GM21717 (cell line): ENCODE data around the gene BCL3.

Source experiments
- ATAC-seq: cut with Tn5 transposase; IDR thresholded peaks from one replicate; pipeline ENCODE4 v1.9.1; 2021; ENCODE audit warnings: mild to moderate bottlenecking, moderate library complexity; ENCODE audit not compliant: unreplicated experiment

The BCL3 gene

DNA sequence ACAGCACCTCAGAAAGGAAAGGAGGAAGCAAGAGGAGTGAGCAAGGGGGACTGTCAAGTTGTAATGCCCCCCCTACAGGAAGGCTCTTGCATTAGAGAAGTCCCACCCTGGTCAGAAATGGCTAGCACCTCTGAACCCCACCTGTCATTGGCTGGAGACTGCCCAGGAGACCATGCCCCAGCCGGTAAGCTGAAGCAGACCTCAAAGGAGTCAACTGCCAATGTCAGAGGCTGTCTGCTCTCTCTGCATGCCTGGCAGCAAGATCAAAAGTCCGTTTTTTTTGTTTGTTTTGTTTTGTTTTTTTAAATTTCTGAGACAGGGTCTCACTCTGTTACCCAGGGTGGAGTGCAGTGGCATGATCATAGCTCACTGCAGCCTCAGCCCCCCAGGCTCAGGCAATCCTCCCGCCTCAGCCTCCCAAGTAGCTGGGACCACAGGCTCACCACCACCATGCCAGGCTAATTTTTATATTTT, 8.1 kb upstream of the BCL3 start:
- ATAC-seq, result no peak

DNA sequence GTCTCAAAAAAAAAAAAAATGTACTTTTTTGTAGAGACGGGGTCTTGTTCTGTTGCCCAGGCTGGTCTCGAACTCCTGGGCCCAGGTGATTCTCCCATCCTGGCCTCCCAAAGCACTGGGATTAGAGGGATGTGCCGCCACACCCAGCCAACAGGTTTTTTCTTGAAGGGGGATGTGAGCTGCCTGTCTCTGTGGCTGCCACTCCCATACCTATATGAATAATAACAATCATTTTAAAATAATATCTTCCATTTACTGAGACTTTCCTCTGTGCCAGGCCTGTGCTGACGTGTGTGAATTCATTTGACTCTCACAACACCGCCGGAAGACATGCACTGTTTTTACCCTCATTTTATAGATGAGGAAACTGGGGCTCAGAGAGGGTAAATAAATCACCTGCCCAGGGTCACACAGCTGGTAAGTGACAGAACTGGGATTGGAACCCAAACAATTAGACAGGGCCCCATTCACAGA, 7.2 kb upstream of the BCL3 start:
- no peak for ATAC-seq

DNA sequence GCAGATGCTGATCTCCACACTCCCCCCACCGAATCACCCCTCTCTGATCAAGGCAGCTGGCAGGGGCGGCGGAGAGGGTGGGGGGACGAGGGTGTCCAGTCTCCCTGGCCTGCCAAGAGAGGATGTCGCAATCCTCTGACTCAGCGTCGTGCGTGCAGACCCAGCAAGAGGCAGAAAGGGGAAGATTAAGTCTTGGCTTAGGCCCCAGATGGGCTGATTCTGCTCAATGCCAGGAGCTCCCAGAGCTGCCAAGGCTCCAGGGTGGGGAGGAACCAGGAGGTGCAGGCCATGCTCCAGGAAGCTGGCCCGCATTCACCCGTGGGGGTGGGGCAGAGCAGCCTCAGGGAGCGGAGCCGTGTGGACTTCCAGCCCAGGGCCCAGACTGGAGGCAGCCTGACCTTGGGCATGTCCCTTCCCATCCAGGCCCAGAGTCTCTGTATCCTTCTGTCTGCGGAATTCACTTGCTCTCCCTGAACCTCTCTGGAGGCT, 6.6 kb upstream of the BCL3 start:
- ATAC-seq, result no peak

DNA sequence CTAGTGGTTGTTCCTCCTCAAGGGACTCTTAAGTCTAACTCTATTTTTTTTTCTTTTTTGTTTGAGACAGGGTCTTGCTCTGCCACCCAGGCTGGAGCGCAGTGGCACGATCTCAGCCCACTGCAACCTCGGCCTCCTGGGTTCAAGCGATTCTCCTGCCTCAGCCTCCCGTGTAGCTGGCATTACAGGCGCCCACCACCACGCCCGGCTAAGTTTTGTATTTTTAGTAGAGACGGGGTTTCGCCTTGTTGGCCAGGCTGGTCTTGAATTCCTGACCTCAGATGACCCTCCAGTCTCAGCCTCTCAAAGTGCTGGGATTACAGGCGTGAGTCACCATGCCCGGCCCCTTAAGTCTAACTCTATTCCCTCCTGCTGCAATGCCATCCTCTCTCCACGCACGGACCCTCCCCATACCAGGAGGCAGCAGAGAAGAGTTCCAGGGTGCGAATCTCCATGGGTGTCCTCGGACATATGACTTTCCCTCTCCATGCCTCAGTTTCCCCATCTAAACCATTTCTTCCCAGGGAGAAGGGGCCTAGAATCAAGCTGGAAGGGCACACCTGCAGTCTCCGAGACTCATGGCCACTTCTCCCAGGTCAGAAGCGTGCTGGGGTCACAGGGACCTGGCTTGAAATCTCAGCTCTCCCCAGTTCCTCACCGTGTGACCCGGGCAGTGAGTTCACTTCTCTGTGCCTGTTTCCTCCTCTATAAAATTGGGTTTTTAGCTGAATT, 6.0 kb upstream of the BCL3 start:
- ATAC-seq, result no peak

DNA sequence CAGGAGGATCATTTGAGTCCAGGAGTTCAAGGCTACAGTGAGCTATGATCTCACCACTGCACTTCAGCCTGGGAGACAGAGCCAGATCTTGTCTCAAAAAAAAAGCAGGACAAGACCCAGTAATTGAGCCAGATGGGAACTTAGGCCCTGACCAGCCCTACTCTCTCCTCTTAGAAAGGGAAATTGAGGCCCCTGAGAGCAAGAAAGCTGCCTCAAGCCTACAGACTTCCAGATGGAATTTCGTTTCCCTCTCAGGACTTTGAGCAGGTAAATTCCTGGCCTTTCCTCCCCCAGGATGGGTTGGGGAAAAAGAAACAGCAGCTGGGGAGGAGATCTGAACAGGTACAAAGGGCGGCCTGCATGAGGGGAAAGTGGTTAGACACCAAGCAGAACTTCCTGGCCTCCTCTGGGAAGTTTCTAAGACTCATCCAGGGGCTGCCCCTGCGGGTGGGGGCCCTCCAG, 3.6 kb upstream of the BCL3 start:
- ATAC-seq, result no peak

DNA sequence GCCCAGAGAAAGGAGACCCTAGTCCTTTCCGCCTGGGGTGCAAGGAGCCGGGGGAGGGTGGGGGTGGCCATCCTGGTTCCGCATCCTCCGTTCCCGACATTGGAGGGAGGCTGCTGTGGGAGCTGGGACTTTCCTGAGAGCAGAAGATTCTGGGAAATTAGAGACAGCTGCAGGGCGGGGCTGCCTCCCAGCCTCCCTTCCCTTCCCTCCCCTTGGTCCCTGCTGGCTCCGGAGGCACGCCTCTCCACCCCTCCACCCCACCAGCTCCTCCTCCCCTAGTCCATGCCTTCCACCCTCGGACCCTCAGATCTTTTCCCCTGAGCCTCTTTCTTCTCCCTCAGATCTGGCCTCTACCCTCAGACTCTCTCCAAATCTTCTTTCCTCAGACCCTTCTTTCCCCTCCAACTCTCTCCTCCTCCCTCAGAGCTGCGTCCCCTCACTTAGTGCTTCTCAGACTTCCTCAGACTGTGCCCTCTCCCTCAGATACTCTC, 3.1 kb upstream of the BCL3 start:
- no peak for ATAC-seq

DNA sequence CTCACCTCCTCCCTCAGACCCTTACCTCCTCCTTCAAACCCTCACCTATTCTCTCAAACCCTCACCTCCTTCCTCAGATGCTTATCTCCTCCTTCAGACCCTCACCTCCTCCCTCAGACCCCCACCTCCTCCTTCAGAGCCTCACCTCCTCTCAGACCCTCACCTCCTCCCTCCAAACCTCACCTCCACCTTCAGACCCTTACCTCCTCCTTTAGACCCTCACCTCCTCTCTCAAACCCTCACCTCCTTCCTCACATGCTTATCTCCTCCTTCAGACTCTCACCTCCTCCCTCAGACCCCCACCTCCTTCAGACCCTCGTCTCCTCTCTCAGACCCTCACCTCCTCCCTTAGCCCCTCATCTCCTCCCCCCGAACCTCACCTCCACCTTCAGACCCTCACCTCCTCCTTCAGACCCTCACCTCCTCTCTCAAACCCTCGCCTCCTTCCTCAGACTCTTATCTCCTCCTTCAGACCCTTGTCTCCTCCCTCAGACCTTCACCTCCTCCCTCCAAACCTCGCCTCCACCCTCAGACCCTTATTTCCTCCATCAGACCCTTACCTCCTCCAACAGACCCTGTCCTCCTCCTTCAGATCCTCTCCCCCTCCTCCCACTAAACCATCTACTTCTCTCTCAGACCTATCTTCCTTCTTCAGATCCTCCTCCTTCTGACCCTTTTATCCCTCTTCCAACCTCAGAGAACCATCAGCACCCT, 2.5 kb upstream of the BCL3 start:
- no peak for ATAC-seq

DNA sequence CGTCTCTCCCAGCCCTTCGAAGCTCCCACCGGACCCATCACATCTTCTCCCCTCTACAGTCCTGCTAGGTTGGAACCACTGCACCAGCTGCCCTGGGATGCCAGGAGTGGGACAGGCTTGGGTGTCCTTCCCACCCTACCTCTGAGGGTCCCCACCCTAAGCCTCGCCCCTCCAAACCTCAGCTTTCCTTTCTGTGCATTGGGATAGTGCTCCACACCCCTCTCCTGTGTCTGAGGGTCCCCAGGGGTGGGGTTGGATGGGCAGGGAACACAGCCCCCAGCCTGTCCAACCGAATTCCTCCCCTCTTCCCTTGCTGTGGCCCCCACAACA, 1.9 kb upstream of the BCL3 start:
- ATAC-seq, result no peak

DNA sequence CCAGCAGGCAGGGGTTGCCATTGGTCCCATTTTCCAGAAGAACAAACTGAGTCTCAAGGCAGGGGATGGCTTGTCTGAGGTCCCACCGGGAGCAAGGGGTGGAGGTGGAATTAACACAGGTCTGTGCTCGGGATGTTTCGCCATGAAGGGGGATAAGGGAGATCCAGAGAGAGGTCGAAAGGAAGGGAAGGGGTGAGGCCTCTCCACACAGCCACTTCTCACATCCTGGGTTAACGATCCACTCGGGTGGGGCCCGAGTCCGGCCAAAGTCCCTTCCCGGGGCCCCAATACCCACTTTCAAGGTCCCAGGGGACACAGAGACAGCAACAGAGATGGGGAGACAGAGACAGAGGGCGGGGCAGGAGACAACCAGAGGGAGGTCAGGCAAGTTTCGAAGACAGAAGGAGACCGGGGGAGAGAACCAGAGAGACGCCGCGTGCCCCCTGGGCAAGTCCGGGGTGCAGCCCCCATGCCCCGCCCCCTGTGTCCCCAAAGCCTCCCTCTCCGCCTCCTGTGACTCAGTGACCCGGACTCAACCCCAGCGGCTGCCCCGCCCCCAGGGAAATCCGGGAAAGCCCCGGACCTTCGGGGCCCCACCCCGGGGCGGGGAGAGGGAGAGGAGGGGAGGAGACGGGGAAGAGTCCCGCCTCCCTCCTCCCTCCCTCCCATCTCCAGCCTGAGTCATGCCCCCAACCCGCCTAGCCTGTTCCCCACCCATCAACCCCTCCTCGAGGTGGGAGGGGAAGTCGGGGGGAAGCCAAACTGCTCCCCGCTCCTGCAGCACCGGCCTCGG, 1.4 kb upstream of the BCL3 start:
- no peak for ATAC-seq

DNA sequence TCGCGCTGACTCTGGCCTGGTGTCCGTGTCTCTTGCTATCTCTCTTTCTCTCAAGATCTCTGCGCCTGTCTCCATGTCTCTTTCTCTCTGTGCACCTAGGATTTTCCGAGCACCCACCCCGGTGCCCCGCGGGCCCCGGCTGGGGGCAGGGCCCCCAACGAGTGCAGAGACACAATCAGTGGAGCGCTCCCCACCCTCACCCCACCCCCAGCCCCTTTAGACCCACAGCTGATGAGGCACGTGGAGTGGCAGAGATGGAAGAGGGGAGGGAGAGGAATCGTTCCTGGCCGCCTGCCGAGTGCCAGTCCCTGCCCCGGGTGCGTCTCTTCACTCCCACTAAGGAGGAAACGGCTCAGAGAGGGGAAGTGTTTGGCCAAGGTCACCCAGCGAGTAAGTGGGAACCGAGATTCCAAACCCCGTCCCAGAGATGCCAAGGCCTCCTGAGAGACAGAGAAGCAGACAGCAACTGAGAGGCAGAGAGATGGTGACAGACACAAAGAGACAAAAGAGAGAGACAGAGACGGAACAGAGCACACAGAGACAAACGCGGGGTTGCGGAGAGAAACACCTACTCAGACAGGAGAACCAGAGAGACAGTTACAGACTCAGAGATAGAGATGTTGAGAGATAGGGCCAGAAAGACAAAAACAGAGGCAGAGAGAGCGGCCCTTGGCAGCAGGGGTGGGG, 626 bp upstream of the BCL3 start:
- no peak for ATAC-seq

DNA sequence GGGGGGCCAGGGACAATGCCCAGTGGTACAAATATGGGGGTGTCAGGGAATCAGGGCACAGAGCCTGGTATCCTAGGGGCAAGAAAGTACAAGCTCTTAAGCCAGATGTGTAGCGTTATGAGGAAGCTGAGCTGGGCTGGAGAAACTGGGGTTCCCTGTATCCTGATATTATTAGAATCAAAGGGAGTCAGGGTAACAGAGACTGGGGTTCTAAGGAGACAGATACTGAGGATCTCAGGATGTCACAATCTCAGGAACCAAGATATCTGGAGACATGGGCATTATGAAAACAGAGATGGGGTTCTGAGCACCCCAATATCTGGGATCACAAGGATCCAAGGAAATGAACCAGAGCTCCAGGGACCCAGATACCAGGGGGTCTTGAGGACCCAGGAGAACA, 784 bp downstream of the BCL3 start:
- no peak for ATAC-seq

DNA sequence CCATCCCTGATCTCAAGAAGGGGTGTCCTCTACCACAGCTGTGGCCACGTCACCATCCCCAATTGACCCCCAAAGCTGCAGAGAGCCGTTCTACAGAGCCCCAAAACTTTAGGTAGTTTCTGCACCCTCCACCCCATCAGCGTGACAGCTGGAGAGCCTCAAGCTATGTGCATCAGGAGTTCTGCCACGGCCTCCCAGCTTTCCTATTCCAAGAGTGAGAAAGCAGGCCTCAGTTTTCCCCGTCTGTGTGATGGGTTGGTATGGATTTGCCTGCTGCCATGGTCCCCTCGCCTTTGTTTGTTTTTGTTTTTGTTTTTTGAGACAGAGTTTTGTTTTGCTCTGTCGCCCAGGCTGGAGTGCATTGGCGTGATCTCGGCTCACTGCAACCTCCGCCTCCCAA, 1.5 kb downstream of the BCL3 start:
- ATAC-seq, result no peak

DNA sequence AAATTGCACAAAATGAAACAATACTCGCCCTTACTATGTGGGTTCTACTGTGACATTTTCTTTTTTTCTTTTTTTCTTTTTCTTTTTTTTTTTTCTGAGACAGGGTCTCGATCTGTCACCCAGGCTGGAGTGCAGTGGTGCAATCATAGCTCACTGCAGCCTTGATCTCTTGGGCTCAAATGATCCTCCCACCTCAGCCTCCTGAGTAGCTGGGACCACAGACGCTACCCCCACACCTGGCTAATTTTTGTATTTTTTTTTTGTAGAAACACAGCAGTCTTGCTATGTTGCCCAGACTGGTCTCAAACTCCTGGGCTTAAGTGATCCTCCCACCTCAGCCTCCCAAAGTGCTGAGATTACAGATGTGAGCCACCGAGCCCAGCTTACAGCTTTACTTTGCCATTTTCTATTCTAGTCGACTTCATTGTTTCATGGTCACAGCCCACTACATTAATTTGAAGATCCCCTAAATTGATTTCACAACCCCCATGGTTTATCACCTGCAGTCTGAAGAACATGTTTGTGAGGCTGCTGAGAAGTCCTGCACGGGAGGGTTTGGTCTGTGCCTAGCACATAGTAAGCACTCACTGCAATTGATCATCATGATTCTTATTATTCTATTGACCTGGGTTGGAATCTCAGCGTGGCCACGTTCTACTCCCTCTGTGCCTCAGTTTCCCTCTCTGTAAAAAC, 3.8 kb downstream of the BCL3 start:
- ATAC-seq, result no peak

DNA sequence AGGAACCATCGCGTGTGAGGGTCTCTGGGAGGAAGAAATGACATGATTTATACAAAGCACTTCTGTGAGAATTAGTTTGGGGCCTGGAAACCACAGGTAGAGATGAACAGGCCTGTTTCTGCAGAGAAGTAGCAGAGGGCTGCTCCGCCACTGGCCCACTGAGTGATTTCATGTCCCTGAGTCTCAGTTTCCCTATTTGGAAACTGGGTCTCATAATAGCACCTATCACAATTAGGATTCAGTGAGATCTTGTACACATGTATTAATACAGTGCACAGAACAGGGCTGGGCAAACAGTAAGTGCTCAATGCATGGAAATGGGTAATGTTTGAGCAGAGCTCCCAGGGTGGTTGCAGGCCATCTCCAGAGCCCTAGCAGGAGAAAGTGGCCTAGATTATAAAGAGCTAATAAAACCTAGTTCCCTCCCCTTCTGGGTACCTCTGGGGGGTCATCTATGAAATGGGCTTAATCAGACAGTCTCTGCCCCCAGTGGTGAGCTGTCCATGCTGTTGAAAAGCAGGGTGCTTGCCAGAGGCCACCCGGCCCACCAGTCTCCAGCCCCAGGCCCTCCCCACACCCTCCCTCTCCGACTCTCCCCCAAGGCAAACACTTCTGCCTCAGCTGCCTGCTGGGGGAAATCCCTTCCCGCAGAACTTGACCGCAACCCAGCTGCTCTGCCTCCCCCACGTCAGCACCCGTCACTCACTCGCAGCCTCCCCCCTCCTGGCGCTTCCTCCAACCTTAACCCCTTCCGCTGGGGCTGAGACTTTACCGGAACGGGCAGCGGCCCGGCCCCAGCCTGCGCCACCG, 4.5 kb downstream of the BCL3 start:
- ATAC-seq, result peak; percentile 54

DNA sequence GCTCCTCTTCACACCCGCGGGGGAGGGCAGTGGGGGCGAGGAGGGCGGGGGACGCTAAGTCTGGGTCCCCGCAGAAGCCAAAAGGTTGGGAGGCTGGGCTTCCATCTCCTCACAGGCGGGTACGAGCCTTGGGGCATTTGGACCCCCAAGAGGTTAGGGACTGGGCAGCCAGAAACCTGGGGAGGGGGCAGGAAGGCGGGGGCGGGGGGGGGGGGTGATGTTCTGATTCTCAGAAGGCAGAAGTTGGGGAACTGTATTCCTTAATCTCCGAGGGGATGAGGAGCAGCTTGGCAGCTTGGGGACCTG, 5.1 kb downstream of the BCL3 start:
- no peak for ATAC-seq

DNA sequence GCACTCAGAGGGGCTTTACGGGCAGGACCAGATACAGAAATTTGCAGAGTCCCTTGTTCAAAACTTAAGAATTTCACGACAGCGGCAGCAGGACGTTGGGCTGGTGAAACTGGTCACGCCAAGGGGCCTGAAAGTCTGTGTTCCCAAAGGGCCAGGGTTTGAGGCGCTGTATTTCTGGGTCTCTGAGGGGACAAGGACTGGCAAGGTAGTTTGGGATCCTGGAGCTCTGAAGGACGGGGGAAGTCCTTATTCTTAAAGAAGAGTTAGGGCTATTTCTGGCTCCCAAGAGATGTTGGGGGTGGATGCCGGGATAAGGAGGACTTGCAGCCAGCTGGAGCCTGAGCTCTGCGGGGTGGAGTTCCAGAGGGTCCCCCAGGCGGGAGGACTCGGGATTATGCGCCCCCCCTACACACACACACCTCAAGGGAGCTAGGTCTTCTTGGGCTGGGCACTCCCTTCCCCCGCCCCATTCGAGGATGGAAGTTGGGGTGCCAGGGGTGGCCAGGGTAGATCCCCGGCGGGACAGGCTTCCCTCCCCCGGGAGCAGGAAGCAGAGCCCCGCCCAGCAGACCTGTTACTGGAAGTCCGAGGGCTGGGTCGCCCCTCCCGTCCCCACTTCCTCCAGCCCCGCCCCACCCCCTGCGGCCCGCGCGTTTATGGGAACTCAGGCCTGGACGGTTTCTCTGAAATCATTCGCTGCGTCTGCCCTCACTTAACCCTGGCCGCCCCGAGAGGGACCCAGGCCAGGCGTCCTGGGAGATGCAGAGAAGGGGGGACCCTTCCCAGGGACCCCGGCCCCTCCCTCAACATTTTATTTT, 5.6 kb downstream of the BCL3 start:
- no peak for ATAC-seq

DNA sequence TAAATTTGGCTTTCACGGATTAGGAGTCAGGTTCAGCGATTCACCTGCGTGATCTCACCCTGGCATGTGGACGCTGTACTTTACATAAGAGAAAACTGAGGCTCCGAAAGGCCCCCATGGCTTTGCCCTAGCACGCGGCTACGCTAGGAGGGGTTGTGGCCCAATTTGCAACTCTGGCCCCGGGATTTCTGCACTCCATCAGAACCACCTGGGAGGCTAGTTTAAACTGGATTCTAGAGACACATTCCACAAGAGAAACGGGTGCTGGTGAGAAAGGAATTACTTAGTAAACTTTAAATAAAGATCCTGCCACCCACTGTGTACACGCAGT, 6.2 kb downstream of the BCL3 start:
- ATAC-seq, result no peak

DNA sequence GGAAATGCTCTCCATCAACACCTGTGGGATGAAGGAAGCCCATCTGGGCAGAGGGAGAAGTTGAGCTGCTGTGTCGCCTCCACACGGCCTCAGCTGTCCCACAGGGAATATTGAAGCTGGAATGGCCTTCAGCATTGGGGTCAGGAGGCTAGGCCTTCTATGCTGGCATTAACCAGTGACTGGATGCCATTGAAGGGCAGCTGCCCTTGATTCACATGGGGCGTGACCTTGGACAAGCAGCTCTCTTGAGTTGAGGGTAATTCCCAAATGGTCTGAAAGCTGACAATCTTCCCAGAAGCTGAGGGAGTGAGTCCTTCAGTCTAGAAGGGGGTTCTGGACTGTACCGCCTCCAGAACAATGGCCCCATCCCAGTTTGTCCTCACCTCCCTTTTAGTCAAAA, 6.7 kb downstream of the BCL3 start:
- no peak for ATAC-seq

DNA sequence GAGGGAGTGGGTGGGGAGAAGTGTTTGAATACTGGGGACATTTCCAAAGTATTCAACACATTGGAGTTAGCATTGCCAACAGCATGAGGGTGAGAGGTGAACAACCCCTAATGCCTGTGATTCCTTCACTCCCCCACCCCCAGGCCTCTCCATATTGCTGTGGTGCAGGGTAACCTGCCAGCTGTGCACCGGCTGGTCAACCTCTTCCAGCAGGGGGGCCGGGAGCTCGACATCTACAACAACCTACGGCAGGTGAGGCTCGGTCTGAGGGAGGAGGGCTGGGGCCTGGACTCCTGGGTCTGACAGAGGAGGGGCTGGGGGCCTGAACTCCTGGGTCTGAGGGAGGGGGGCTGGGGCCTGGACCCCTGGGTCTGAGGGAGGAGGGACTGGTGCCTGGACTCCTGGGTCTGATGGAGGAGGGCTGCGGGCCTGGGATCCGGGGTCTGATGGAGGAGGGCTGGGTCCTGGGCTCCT, 7.6 kb downstream of the BCL3 start:
- ATAC-seq, result no peak
